SK-N-SH (cell line): Measurements from ENCODE around the gene TFB2M.

Source experiments
- CHD2 ChIP-seq: fragments of 150-350 bp; IDR thresholded peaks from 2 replicates; pipeline ENCODE4 v1.6.1; 2018; ENCODE audit warnings: low read length; ENCODE audit not compliant: partially characterized antibody
- CTCF ChIP-seq: fragments of 200-600 bp; sonication (generic); IDR thresholded peaks from 2 replicates; pipeline ENCODE4 v1.6.1; 2017; ENCODE audit warnings: antibody characterized with exemption, mild to moderate bottlenecking, moderate library complexity
- FOSL2 ChIP-seq: IDR thresholded peaks from 2 replicates; pipeline ENCODE4 v1.4.0; 2012; ENCODE audit warnings: low read depth, mild to moderate bottlenecking, moderate library complexity, borderline replicate concordance
- NRF1 ChIP-seq: IDR thresholded peaks from 2 replicates; pipeline ENCODE4 v1.6.1; 2012; ENCODE audit warnings: low read depth, mild to moderate bottlenecking, low read length
- PBX3 ChIP-seq: IDR thresholded peaks from 2 replicates; pipeline ENCODE4; 2012
- RXRA ChIP-seq: IDR thresholded peaks from 2 replicates; pipeline ENCODE4 v1.4.0; 2012; ENCODE audit warnings: low read depth, mild to moderate bottlenecking, borderline replicate concordance
- SMC3 ChIP-seq: IDR thresholded peaks from 2 replicates; pipeline ENCODE4 v1.6.1; 2012; ENCODE audit warnings: low read depth, low read length, improper control_type of control experiment
- TAF1 ChIP-seq: IDR thresholded peaks from 2 replicates; pipeline ENCODE4 v1.6.1; 2012; ENCODE audit warnings: low read depth, mild to moderate bottlenecking, low read length, moderate library complexity, borderline replicate concordance
- USF1 ChIP-seq: IDR thresholded peaks from 2 replicates; pipeline ENCODE4 v1.4.0; 2012; ENCODE audit warnings: low read depth, borderline replicate concordance
- YY1 ChIP-seq: IDR thresholded peaks from 2 replicates; pipeline ENCODE4 v1.4.0; 2012; ENCODE audit warnings: low read depth, mild to moderate bottlenecking
- TF ChIP-seq, protein P1 (sequence below): IDR thresholded peaks from 2 replicates; pipeline ENCODE4 v1.4.0; 2012; ENCODE audit warnings: low read depth

DNA sequence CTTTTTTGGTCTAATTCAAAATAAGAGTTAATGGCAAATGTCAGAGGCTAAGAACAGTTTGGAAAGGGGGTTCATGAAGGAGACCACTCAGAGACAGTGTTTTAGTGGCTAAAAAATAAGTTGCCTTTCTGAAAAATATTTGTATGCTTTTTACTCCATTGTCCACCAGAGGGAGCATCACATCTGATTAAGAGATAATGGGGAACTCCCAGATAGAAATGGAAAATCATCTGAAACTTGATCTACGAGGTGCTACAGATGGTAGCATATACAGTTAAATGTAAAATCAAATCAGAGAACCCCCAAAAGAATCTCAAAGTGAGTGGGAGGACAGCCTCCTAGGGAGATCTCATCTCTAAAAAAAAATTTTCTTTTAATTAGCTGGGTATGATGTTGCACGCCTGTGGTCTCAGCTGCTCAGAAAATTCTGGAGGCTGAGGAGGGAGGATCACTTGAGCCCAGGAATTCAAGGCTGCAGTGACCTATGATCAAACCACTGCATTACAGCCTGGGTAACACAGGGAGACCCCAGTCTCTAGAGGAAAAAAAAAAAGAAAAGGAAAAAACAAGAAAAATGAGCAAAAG, 68.6 kb downstream of the TFB2M start:
- TF ChIP-seq RXRA (no peak), CTCF (peak; percentile 86), USF1 (no peak), YY1 (no peak), FOSL2 (no peak), CHD2 (no peak), SMC3 (peak; percentile 67), NRF1 (no peak), TAF1 (no peak), PBX3 (no peak)
- TF ChIP-seq, protein P1, sequence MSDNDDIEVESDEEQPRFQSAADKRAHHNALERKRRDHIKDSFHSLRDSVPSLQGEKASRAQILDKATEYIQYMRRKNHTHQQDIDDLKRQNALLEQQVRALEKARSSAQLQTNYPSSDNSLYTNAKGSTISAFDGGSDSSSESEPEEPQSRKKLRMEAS = no peak
